Tibial nerve (tissue), 4 donors: ENCODE data around the gene PEX26. TPM values are rescaled to one million over a fixed set of nuclear protein-coding genes. Genes with fewer than 3 reads are reported as not detected.
"Not testable (repeated sequence)": the region's sequence is repeated elsewhere in the genome, so short reads cannot be mapped to it uniquely, and the experiment has no call there.

ENCODE experiments used
- DNase-seq, 2 donors: peaks; one replicate each; pipeline ENCODE4 v3.0.0-alpha.2; 2019; ENCODE audit warnings: low spot score in 2 of 2
- H3K27ac ChIP-seq, 4 donors: fragments of 200-600 bp; sonication (generic) in 3 of 4; one replicate each; pipeline ENCODE4 v1.5.1; 2017 to 2019; ENCODE audit warnings: mild to moderate bottlenecking in 1 of 4
- H3K27me3 ChIP-seq, 2 donors: fragments of 200-600 bp; sonication (generic) in 1 of 2; one replicate each; pipeline versions ENCODE4 v1.5.1 to v1.6.0; 2017 to 2019
- H3K36me3 ChIP-seq, 3 donors: fragments of 200-600 bp; sonication (generic); one replicate each; pipeline ENCODE4 v1.5.1; 2018 to 2019
- H3K4me1 ChIP-seq, 4 donors: fragments of 200-600 bp; sonication (generic) in 3 of 4; one replicate each; pipeline ENCODE4 v1.5.1; 2017 to 2019
- H3K4me3 ChIP-seq, 4 donors: fragments of 200-600 bp; sonication (generic) in 3 of 4; one replicate each; pipeline ENCODE4 v1.5.1; 2017 to 2019; ENCODE audit warnings: mild to moderate bottlenecking in 1 of 4, moderate library complexity in 1 of 4
- H3K9me3 ChIP-seq, 4 donors: fragments of 200-600 bp; sonication (generic) in 3 of 4; one replicate each; pipeline ENCODE4 v1.5.1; 2017 to 2019
- EP300 ChIP-seq, 2 donors: sonication (generic); formaldehyde crosslinking; IDR thresholded peaks; one replicate each; pipeline ENCODE4 v1.6.1; 2017; ENCODE audit warnings: antibody characterized with exemption in 2 of 2, mild to moderate bottlenecking in 1 of 2
- POLR2A ChIP-seq, 2 donors: fragments of 450-650 bp; IDR thresholded peaks; one replicate each; pipeline ENCODE4 v1.6.1; 2017; ENCODE audit warnings: antibody characterized with exemption in 2 of 2, mild to moderate bottlenecking in 2 of 2, moderate library complexity in 2 of 2
- WGBS, 2 donors: methylation state at CpG; one replicate each; pipeline ENCODE4 v1.1.5; 2018; 5-methylcytosine and 5-hydroxymethylcytosine counted together
- total RNA-seq, 4 donors: library from RNA; depleted of rRNA; stranded (reverse); fragments of >200 nt; gene quantifications; one replicate each; pipeline ENCODE4 v1.1.0, GENCODE V29; 2016
- TF ChIP-seq, protein P1 (sequence below), 5 experiments: fragments of 200-600 bp in 3 of 5; fragments of 450-650 bp in 2 of 5; sonication (generic) in 3 of 5; IDR thresholded peaks; one replicate each; pipeline ENCODE4 v1.5.1; 2016 to 2019; ENCODE audit warnings: antibody characterized with exemption in 5 of 5, mild to moderate bottlenecking in 3 of 5, moderate library complexity in 2 of 5

PEX26 gene
- total RNA-seq, 4 donors from 2014 or later = 15.3 to 36.3 (median 29.4) TPM

DNA sequence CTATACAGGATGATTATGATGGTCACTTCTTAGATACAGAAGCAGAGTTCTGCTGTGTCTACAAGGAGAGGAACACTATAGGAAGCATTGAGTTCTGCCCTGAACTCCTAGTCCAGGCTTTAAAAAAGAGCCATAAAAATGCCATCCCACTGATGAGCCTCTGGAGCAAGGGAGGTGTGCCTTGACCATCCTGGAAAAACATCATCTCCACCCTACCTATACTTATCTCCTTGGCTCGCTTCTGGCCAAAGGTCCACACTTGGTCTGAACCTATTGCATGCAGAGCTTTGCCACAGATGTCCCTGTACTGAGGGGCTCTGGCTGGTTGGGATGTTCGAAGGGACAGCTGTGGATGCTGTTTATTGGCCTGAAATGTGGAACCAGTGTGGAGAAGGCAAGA is 4.3 kb upstream of the PEX26 start:
- no peak for DNase-seq
- Histone ChIP-seq H3K4me1 (peaks cover 0 to 28% (median 19%) of the 10 kb centered on the region in 4 donors), H3K27me3 (no peaks in the 10 kb centered on the region), H3K4me3 (no peak overlapping the region), H3K27ac (no peak overlapping the region), H3K9me3 (no peaks in the 10 kb centered on the region), H3K36me3 (no peaks in the 10 kb centered on the region)
- WGBS, 2 donors = 73 to 93% methylated on average over 2 of the region's 2 CpGs
- TF ChIP-seq, protein P1, sequence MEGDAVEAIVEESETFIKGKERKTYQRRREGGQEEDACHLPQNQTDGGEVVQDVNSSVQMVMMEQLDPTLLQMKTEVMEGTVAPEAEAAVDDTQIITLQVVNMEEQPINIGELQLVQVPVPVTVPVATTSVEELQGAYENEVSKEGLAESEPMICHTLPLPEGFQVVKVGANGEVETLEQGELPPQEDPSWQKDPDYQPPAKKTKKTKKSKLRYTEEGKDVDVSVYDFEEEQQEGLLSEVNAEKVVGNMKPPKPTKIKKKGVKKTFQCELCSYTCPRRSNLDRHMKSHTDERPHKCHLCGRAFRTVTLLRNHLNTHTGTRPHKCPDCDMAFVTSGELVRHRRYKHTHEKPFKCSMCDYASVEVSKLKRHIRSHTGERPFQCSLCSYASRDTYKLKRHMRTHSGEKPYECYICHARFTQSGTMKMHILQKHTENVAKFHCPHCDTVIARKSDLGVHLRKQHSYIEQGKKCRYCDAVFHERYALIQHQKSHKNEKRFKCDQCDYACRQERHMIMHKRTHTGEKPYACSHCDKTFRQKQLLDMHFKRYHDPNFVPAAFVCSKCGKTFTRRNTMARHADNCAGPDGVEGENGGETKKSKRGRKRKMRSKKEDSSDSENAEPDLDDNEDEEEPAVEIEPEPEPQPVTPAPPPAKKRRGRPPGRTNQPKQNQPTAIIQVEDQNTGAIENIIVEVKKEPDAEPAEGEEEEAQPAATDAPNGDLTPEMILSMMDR (IDR thresholded peaks at IDR 0.05) = no peak
- no peak for TF ChIP-seq EP300 (IDR thresholded peaks at IDR 0.05)
- TF ChIP-seq POLR2A (IDR thresholded peaks at IDR 0.05) = no peak

- H3K4me3 ChIP-seq, DNase-seq, H3K36me3 ChIP-seq, H3K27me3 ChIP-seq, H3K27ac ChIP-seq, H3K9me3 ChIP-seq: not testable (repeated sequence)
- 92 to 96% methylated on average over 4 of the region's 4 CpGs for WGBS, 2 donors
- peaks cover 0 to 30% (median 21%) of the 10 kb centered on the region in 4 donors for H3K4me1 ChIP-seq
These were observed 3.9 kb upstream of the PEX26 start for GRCh38 chr22:18073927-18074326.

- H3K4me3 ChIP-seq = no peak overlapping the region
- H3K27me3 ChIP-seq = no peaks in the 10 kb centered on the region
- no peak for DNase-seq
- 90 to 92% methylated on average over 6 of the region's 6 CpGs for WGBS, 2 donors
- no peaks in the 10 kb centered on the region for H3K9me3 ChIP-seq
- H3K27ac ChIP-seq = peak overlapping the region in 3 of 4 donors; percentile 29 to 90 (median 63)
- TF ChIP-seq EP300 (IDR thresholded peaks at IDR 0.05) (no peak), POLR2A (IDR thresholded peaks at IDR 0.05) (no peak)
- TF ChIP-seq, protein P1 (IDR thresholded peaks at IDR 0.05) = no peak
- peaks cover 0 to 37% (median 24%) of the 10 kb centered on the region in 4 donors for H3K4me1 ChIP-seq
- peaks cover 0 to 7% (median 0%) of the 10 kb centered on the region in 3 donors for H3K36me3 ChIP-seq
These were observed 2.6 kb upstream of the PEX26 start for GRCh38 chr22:18075101-18075719.

GRCh38 chr22:18075720-18076497 is 1.9 kb upstream of the PEX26 start:
- Histone ChIP-seq H3K4me1 (peaks cover 0 to 37% (median 24%) of the 10 kb centered on the region in 4 donors), H3K36me3 (peaks cover 0 to 14% (median 0%) of the 10 kb centered on the region in 3 donors), H3K27me3 (no peaks in the 10 kb centered on the region), H3K9me3 (no peaks in the 10 kb centered on the region), H3K4me3 (no peak overlapping the region), H3K27ac (peak overlapping the region; percentile 26 to 90 (median 53))
- TF ChIP-seq POLR2A (IDR thresholded peaks at IDR 0.05) (no peak), EP300 (IDR thresholded peaks at IDR 0.05) (peak in 1 of 2 donors; percentile 52)
- TF ChIP-seq, protein P1 (IDR thresholded peaks at IDR 0.05) = peak; percentile 80 to 95 (median 88)
- 20% methylated on average over 13 of the region's 13 CpGs for WGBS, 2 donors
- DNase-seq = peak in 1 of 2 donors; percentile 94

DNA sequence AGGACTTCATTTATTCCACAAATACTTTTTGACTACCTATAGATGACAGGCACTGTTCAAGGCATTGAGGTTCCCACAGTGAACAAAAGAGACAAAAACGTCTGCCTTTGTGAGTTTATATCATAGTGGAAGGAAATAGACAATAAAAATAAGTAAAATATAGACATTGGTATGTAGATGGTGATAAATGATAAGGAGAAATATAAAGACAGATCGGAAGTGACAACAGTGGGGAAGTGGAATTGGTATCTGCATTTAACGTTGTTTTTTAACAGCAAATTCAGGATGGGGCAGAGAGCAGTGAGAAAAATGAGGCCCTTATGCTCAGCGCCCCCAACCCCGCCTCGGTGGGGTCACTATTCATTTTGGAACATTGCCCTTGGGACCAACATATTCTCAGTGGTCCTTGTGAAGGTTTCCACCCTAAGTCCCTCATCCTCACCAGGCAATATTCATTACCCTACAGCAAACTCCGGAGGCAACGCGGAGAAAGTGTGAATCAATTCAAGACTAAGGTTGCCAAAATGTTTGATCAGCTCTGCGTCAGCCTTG is 627 bp upstream of the PEX26 start:
- WGBS, 2 donors = 4 to 6% methylated on average over 10 of the region's 10 CpGs
- Histone ChIP-seq H3K27ac (peak overlapping the region; percentile 26 to 90 (median 82)), H3K36me3 (peaks cover 0 to 25% (median 6%) of the 10 kb centered on the region in 3 donors), H3K9me3 (no peaks in the 10 kb centered on the region), H3K27me3 (no peaks in the 10 kb centered on the region), H3K4me3 (peak overlapping the region; percentile 57 to 91 (median 83)), H3K4me1 (peaks cover 0 to 37% (median 24%) of the 10 kb centered on the region in 4 donors)
- TF ChIP-seq EP300 (IDR thresholded peaks at IDR 0.05) (no peak), POLR2A (IDR thresholded peaks at IDR 0.05) (no peak)
- TF ChIP-seq, protein P1 (IDR thresholded peaks at IDR 0.05) = no peak
- DNase-seq = no peak
